ENCODE measurements around the gene PCBP4.

Gene PCBP4

DNA sequence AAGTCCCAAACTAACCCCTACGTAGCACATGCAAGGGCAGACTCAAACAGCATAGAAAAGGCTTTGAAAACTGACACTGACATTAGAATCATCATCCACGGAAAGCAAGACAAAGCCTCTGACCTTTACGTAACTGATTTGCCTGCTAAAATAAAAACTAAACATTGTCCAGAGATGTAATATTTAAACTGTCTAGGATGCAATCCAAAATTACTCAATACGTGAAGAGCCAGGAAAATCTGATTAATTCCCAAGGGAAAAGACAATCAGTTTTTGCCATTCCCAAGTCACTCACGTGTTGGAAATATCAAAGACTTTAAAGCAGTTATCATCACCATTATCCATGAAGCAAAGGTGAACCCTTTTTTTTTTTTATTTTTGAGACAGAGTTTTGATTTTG is 50.8 kb downstream of the PCBP4 start:
- no peak overlapping the region for H3K4me3 ChIP-seq (ENCODE audit: low read length)
- no peaks in the 10 kb centered on the region for H3K36me3 ChIP-seq (ENCODE audit: insufficient read depth, low read length)
- WGBS, result 74% methylated on average over 5 of the region's 5 CpGs
- H3K27ac ChIP-seq (ENCODE audit: low read depth, low read length), result no peak overlapping the region
- H3K27me3 ChIP-seq (ENCODE audit: insufficient read depth, low read length), result no peaks in the 10 kb centered on the region
- H3K9me3 ChIP-seq (ENCODE audit: insufficient read depth, low read depth, low read length), result no peaks in the 10 kb centered on the region
- no peak overlapping the region for H3K9ac ChIP-seq (ENCODE audit: low read depth, low read length)
- 0 out of 2 replicates have a peak, but pooled peaks cover 3% of the 10 kb centered on the region for H3K4me1 ChIP-seq (ENCODE audit: insufficient read depth, low read length)

DNA sequence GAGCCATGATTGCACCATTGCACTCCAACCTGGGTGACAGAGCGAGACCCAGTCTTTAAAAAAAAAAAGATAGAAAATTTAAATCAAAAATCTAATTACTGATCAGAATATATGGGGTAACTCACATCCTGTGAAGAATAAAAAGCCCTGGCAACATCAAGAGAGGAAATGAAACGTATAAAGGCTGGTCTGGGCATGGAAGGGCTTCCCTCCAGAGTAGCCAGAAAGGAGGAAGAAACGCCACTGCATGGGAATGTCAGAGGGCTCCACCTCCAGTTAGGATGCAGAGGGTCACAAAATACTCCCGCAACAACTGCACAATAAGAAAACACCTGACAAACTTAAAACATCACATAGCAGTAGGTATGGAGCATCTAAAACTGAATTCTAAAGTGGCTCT is 59.2 kb downstream of the PCBP4 start:
- 92% methylated on average over 3 of the region's 4 CpGs for WGBS
- no peak overlapping the region for H3K4me3 ChIP-seq (ENCODE audit: low read length)
- no peaks in the 10 kb centered on the region for H3K9me3 ChIP-seq (ENCODE audit: insufficient read depth, low read depth, low read length)
- H3K9ac ChIP-seq (ENCODE audit: low read depth, low read length), result no peak overlapping the region
- no peaks in the 10 kb centered on the region for H3K4me1 ChIP-seq (ENCODE audit: insufficient read depth, low read length)
- H3K27me3 ChIP-seq (ENCODE audit: insufficient read depth, low read length), result no peaks in the 10 kb centered on the region
- no peak overlapping the region for H3K27ac ChIP-seq (ENCODE audit: low read depth, low read length)
- no peaks in the 10 kb centered on the region for H3K36me3 ChIP-seq (ENCODE audit: insufficient read depth, low read length)
